ENCODE measurements around the gene CHRDL1. TPM values are rescaled to one million over a fixed set of nuclear protein-coding genes. Genes with fewer than 3 reads are reported as not detected.

Gene CHRDL1
- polyA plus RNA-seq, 1 of the 3 experiments (the other 2 are of a cell fraction): 0.64 TPM

DNA sequence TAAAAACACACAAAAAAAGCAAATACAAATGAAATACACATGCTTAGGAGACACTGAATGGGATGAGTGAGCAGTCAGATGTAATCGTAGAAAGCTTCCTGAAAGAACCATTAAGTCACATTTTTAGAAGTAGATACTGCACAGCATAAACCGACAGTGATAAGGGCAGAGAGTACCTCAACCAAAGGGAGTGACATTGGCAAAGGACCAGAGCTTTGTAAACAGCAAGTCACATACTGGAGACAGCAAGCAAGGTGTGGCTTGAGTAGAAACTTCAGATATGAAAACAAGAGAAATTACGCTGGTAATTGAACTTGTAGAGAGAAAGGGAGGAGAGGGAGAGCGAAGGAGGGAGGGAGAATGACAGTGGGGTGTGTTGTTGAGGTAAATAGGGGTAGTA is 92.0 kb downstream of the CHRDL1 start:
- no peaks in the 10 kb centered on the region for H3K9me2 ChIP-seq

More for the DNA sequence above, 92.0 kb downstream of the CHRDL1 start:
- Histone ChIP-seq H3K79me2 (ENCODE audit: insufficient read depth) (no peaks in the 10 kb centered on the region), H3K27me3 (ENCODE audit: insufficient read depth) (0 out of 2 replicates have a peak, but pooled peaks cover 10% of the 10 kb centered on the region), H3K4me2 (no peak overlapping the region), H3K4me1 (ENCODE audit: control insufficient read depth in 1 of 2, insufficient read depth in 2 of 2, low read depth in 1 of 2, low read length in 1 of 2) (no peaks in the 10 kb centered on the region), H4K20me1 (ENCODE audit: insufficient read depth) (no peaks in the 10 kb centered on the region), H2AFZ (ENCODE audit: low read depth) (no peak overlapping the region), H3F3A (replicated peaks; ENCODE audit: insufficient read depth) (no peaks in the 10 kb centered on the region), H3K9me3 (no peaks in the 10 kb centered on the region), H3K27ac (ENCODE audit: low read depth in 2 of 2, low read length in 1 of 2) (no peak overlapping the region), H3K9ac (no peak overlapping the region), H3K4me3 (ENCODE audit: low read depth in 2 of 2, low read length in 1 of 2) (no peak overlapping the region), H3K36me3 (replicated peaks in 1 of 2; ENCODE audit: control insufficient read depth in 1 of 2, insufficient read depth in 2 of 2, low read length in 1 of 2) (no peaks in the 10 kb centered on the region)
- ChIA-PET POLR2A (no interaction called here), CTCF (no interaction called here)
- DNase-seq: no peak
- TF ChIP-seq JUND (IDR thresholded peaks at IDR 0.05) (no peak), MAX (IDR thresholded peaks at IDR 0.05; ENCODE audit: low read depth) (no peak), RAD21 (IDR thresholded peaks at IDR 0.05; ENCODE audit: low read length) (no peak), GATA2 (CRISPR knock-in tag; IDR thresholded peaks at IDR 0.05) (no peak), ZBTB33 (IDR thresholded peaks at IDR 0.05; ENCODE audit: borderline replicate concordance, low read depth) (no peak), RFX5 (IDR thresholded peaks at IDR 0.05; ENCODE audit: low read length) (no peak), TEAD4 (IDR thresholded peaks at IDR 0.05; ENCODE audit: borderline replicate concordance, insufficient read depth) (no peak), TCF12 (IDR thresholded peaks at IDR 0.05) (no peak), POLR2AphosphoS5 (IDR thresholded peaks at IDR 0.05; ENCODE audit: low read depth, low read length) (no peak), FOSL2 (IDR thresholded peaks at IDR 0.05; ENCODE audit: borderline replicate concordance, low read depth) (no peak), EZH2phosphoT487 (IDR thresholded peaks at IDR 0.05; ENCODE audit: borderline replicate concordance, low read depth) (no peak), TAF1 (IDR thresholded peaks at IDR 0.05; ENCODE audit: borderline replicate concordance, low read depth, low read length) (no peak), NRF1 (IDR thresholded peaks at IDR 0.05; ENCODE audit: low read depth, low read length) (no peak), FOXJ3 (CRISPR knock-in tag; IDR thresholded peaks at IDR 0.05) (no peak), MXI1 (IDR thresholded peaks at IDR 0.05; ENCODE audit: low read depth, low read length) (no peak), EP300 (IDR thresholded peaks at IDR 0.05; ENCODE audit: borderline replicate concordance in 1 of 2, low read depth in 1 of 2, low read length in 1 of 2) (no peak), SIN3A (IDR thresholded peaks at IDR 0.05; ENCODE audit: borderline replicate concordance, low read depth, low read length) (no peak), FOXM1 (IDR thresholded peaks at IDR 0.05; ENCODE audit: low read depth) (no peak)
- TF ChIP-seq, protein P1, sequence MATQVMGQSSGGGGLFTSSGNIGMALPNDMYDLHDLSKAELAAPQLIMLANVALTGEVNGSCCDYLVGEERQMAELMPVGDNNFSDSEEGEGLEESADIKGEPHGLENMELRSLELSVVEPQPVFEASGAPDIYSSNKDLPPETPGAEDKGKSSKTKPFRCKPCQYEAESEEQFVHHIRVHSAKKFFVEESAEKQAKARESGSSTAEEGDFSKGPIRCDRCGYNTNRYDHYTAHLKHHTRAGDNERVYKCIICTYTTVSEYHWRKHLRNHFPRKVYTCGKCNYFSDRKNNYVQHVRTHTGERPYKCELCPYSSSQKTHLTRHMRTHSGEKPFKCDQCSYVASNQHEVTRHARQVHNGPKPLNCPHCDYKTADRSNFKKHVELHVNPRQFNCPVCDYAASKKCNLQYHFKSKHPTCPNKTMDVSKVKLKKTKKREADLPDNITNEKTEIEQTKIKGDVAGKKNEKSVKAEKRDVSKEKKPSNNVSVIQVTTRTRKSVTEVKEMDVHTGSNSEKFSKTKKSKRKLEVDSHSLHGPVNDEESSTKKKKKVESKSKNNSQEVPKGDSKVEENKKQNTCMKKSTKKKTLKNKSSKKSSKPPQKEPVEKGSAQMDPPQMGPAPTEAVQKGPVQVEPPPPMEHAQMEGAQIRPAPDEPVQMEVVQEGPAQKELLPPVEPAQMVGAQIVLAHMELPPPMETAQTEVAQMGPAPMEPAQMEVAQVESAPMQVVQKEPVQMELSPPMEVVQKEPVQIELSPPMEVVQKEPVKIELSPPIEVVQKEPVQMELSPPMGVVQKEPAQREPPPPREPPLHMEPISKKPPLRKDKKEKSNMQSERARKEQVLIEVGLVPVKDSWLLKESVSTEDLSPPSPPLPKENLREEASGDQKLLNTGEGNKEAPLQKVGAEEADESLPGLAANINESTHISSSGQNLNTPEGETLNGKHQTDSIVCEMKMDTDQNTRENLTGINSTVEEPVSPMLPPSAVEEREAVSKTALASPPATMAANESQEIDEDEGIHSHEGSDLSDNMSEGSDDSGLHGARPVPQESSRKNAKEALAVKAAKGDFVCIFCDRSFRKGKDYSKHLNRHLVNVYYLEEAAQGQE (IDR thresholded peaks at IDR 0.05; ENCODE audit: low read depth, low read length): no peak
- TF ChIP-seq, protein P2, sequence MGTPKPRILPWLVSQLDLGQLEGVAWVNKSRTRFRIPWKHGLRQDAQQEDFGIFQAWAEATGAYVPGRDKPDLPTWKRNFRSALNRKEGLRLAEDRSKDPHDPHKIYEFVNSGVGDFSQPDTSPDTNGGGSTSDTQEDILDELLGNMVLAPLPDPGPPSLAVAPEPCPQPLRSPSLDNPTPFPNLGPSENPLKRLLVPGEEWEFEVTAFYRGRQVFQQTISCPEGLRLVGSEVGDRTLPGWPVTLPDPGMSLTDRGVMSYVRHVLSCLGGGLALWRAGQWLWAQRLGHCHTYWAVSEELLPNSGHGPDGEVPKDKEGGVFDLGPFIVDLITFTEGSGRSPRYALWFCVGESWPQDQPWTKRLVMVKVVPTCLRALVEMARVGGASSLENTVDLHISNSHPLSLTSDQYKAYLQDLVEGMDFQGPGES (IDR thresholded peaks at IDR 0.05; ENCODE audit: low read depth, low read length): no peak
- WGBS (ENCODE audit: low lambda C conversion rate): 15% methylated on average over 4 of the region's 4 CpGs
